Stimulated activated CD8-positive, alpha-beta memory T cell treated with anti-CD3 and anti-CD28 coated beads, Interleukin-15, amount 100 ng/mL, for 1 hour (primary cell): Measurements from ENCODE around the gene TMC6.
"Not testable (repeated sequence)": the region's sequence is repeated elsewhere in the genome, so short reads cannot be mapped to it uniquely, and the experiment has no call there.

Source experiments
- DNase-seq: peaks from one replicate; pipeline ENCODE4 v3.0.0-alpha.2; 2020; ENCODE audit warnings: low read depth

The TMC6 gene, protein sequence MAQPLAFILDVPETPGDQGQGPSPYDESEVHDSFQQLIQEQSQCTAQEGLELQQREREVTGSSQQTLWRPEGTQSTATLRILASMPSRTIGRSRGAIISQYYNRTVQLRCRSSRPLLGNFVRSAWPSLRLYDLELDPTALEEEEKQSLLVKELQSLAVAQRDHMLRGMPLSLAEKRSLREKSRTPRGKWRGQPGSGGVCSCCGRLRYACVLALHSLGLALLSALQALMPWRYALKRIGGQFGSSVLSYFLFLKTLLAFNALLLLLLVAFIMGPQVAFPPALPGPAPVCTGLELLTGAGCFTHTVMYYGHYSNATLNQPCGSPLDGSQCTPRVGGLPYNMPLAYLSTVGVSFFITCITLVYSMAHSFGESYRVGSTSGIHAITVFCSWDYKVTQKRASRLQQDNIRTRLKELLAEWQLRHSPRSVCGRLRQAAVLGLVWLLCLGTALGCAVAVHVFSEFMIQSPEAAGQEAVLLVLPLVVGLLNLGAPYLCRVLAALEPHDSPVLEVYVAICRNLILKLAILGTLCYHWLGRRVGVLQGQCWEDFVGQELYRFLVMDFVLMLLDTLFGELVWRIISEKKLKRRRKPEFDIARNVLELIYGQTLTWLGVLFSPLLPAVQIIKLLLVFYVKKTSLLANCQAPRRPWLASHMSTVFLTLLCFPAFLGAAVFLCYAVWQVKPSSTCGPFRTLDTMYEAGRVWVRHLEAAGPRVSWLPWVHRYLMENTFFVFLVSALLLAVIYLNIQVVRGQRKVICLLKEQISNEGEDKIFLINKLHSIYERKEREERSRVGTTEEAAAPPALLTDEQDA

GRCh38 chr17:78128551-78129350, at the start of gene TMC6:
Gene TMC6 (minus strand): TSS chr17:78128755. CDS start chr17:78126832, 1,923 bp downstream.
- peak; percentile 38 for DNase-seq

DNA sequence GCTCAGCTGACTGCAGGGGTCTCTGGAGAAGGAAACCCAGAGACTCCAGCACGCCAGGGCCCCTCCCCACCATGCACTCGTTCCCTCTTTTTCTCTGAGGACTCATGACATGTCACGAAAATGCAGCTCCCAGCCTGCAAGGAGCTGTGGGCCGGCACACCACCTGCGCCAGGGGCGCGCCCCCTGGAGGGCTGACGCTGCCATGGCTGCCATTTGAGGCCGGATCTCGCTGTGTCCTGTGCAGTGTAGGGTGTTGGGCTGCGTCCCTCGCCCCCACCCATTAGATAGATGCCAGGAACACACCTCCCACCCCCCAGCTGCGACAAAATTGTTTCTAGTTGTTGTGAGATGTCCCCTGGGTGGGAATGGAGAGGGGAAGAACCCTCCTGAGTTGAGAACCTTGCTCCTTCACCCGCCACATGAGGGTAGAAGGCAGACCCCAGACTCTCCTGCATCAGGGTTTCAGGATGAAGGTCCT, 48.0 kb upstream of the TMC6 start:
- DNase-seq = peak; percentile 53

DNA sequence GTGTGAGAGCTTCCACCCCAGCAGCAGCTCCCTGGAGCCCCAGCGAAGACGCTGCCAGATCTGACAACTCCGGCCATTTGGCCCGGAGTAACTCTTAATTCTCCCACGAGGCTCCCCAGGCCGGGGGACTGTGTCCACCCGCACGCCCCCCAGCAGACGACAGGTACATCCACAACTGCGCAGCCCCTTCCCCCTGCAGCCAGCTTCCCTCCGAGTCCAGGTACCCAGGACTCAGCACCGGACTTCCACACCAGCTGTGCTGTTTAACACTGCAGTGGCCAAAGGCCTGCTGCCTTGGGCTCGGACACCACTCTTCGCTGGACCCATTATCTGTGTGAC, 47.1 kb upstream of the TMC6 start:
- DNase-seq = no peak

DNA sequence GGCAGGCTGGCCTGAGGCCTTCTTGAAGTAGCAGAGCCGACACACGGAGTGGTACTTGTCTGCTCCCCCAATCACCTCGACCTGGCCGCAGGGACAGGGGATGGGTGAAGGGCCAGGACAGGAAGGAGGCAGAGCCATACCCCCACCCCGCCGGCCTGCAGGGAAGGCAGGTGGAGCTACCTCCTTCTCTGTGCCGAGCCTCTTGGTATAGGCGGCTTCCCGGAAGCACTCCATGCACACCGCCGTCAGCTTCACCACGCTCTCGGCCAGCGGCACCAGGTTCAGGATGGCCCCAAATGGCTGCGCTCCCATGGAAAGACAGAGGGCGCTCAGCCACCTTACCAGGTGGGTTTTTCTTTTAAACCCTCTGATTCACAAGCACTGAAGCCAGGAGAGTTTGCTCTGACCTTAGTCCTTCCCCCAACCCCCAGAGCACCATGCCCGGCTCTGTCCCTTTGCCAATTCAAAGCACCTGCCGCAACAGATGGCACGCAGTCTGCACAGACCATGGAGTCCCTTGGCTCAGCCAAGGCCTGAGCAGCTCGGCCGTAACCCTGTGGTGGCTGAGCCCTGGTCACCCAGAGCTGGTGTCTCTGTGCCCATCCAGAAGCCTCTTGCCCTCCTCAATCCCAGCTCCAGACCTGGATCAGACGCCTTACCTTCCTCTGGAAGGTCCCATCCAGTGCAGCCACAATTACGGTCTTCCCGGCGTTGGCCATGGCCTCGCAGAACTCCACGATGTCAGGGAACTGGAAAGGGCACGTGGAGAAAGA, 46.5 kb upstream of the TMC6 start:
- DNase-seq = no peak

DNA sequence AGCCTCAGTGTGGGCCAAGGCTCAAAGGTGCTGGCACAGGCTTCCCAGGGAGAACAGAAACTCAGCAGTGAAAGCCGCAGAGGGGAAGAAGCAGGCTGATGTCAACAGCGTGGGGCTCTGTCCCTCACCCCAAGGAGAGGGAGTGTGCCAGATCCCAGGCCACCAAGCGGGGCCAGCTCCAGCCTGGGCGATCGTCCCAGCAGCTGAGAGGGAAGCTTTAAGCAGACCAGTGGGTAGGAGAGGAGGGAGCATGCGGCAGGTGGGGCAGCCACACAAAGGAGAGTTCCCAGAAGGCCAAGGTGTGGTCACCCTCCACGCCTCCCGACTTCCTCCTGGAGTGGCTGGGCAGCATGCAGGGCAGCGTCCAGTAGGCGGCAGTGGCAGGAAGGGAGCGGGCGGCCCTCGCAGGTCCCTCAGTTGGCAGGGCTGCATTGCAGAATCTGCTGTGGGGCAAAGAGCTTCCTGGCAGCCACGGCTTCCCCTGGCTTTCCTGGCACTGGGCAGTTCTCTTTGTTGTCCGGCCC, 45.9 kb upstream of the TMC6 start:
- DNase-seq = no peak

DNA sequence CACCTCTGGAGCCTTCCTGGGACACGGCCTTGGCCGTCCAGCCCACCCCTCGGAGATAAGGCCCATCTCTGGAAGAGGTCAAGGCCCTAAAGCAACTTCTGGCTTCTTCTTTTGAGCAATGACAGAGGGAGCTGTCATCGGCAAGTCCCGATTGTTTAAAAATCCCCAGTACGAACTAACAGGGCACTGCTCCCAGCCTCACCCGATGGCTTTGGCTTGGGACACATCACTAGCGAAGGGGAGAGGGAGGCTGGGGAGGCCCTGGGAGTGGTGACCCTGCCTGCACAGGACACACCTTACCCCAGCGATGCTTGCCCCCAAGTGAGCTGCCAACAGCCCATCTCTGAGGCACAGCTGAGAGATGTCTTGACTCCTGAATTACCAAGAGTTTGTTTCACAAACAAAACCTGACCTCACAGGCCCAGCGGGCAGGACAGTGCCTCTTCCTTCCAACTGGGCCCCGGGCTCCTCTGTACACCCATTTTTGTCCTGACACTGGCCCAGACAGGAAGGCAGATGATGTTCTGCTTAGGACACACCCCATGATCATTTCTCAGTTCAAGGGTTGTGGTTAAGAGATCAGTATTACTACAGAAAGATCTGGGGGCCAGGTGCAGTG, 44.7 kb upstream of the TMC6 start:
- DNase-seq = no peak

DNA sequence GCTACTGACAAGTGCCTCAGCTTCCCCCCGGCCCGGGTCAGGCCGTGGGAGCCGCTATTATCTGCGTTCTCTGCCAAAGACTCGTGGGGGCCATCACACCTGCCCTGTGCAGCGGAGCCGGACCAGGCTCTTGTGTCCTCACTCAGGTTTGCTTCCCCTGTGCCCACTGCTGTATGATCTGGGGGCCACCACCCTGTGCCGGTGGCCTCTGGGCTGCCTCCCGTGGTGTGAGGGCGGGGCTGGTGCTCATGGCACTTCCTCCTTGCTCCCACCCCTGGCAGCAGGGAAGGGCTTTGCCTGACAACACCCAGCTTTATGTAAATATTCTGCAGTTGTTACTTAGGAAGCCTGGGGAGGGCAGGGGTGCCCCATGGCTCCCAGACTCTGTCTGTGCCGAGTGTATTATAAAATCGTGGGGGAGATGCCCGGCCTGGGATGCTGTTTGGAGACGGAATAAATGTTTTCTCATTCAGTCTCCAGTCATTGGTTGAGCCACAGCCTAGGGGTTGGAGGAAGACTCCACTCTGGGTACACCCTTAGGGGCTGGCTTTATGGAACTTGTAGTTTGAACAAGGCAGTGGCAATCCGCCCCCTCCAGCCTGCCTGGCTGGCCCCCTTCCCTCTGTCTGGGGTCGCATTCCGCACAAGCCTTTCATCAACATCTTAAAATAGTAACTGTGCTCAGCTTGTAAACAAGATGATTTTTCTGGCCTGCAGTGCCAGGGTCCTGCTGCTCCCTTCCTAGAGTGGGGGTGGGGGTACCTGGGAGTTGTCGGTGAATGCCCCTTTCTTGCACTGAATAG, 43.9 kb upstream of the TMC6 start:
- DNase-seq = no peak

- not testable (repeated sequence) for DNase-seq
Measured at GRCh38 chr17:78171591-78172248, 43.2 kb upstream of the TMC6 start.

GRCh38 chr17:78170692-78171590, 42.4 kb upstream of the TMC6 start:
- no peak for DNase-seq

DNA sequence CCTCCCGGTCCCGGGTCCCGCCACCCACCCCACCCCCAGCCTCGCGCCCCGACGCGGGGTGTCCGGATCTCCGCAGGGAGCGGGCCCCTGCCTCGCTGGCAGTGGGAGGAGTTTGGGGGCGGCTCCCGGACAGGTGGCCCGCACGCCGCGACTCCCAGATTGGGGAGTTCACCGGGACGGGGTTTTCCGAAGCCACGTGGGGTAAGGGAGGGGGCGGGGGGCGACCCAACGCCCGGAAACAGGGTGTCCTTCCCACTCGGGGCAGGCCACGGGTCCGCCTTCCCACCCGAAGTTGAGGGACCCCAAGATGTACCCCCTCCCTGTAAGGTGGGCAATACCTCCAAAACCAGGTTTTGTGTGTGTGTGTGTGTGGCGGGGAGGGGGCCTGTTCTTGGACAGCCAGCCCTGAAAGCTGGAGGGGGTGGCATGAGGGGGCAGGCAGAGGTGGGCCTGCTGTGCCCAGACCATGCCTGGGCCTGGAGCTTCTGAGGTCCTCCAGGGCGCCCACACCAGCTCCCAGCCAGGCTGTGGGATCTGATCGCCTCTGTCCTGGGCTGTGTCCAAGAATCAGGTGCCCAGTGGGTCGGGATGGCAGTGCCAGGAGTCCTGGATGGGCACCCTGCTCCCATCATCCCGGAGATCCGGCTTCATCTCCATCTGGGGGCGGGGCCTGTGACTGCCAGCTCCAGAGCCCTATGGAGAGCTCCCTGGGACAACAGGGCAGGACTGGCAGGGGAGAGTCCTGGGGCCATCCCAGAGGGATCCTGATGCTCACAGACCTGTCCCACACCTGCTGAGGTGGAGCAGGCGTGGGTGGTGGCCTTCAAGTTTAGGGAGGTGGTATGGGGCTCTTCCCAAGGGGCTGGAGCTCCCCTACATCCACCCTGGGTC, 40.6 kb upstream of the TMC6 start:
- no peak for DNase-seq

- peak; percentile 66 for DNase-seq
Measured at GRCh38 chr17:78168242-78168902, 39.8 kb upstream of the TMC6 start, which contains the start of gene SYNGR2. Gene SYNGR2 (plus strand): TSS chr17:78168581. CDS start chr17:78168617, 36 bp downstream.

GRCh38 chr17:78166416-78166815, 37.9 kb upstream of the TMC6 start:
- no peak for DNase-seq

- no peak for DNase-seq
Measured at GRCh38 chr17:78164748-78165607, 36.4 kb upstream of the TMC6 start.

- DNase-seq = no peak
Measured at GRCh38 chr17:78163881-78164747, 35.6 kb upstream of the TMC6 start.
